ENCODE results near the gene MITD1. TPM values are rescaled to one million over a fixed set of nuclear protein-coding genes. Genes with fewer than 3 reads are reported as not detected.
"Not testable (repeated sequence)": the region's sequence is repeated elsewhere in the genome, so short reads cannot be mapped to it uniquely, and the experiment has no call there.

MITD1 gene
- total RNA-seq, 4 donors from 2014 or later: 5.0 to 30.6 (median 24.0) TPM

- no peak for DNase-seq
- intact Hi-C loops (cut with DNase I; ENCODE audit: low total_unique reads) (no loop called here), in situ Hi-C loops (cut with MboI; ENCODE audit: low pct_ligation_motif_present in 1 of 4, low pct_unique_long_range_greater_than_20kb in 1 of 4, low sequenced_read_pairs in 3 of 4) (no loop called here)
- Histone ChIP-seq H3K4me3 (no peak overlapping the region), H3K4me1 (no peaks in the 10 kb centered on the region), H3K36me3 (no peaks in the 10 kb centered on the region), H3K9me3 (no peaks in the 10 kb centered on the region), H3K27ac (no peak overlapping the region), H3K27me3 (no peaks in the 10 kb centered on the region)
- WGBS, 2 donors (ENCODE audit: low coverage in 1 of 2): 82 to 93% methylated on average over 3 to 4 of the region's 4 CpGs
- no peak for TF ChIP-seq POLR2AphosphoS5 (IDR thresholded peaks at IDR 0.05)
- TF ChIP-seq, protein P1, sequence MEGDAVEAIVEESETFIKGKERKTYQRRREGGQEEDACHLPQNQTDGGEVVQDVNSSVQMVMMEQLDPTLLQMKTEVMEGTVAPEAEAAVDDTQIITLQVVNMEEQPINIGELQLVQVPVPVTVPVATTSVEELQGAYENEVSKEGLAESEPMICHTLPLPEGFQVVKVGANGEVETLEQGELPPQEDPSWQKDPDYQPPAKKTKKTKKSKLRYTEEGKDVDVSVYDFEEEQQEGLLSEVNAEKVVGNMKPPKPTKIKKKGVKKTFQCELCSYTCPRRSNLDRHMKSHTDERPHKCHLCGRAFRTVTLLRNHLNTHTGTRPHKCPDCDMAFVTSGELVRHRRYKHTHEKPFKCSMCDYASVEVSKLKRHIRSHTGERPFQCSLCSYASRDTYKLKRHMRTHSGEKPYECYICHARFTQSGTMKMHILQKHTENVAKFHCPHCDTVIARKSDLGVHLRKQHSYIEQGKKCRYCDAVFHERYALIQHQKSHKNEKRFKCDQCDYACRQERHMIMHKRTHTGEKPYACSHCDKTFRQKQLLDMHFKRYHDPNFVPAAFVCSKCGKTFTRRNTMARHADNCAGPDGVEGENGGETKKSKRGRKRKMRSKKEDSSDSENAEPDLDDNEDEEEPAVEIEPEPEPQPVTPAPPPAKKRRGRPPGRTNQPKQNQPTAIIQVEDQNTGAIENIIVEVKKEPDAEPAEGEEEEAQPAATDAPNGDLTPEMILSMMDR (IDR thresholded peaks at IDR 0.05): no peak
Observed at GRCh38 chr2:99201959-99202678, 21.3 kb upstream of the MITD1 start.

GRCh38 chr2:99200076-99200800, 19.4 kb upstream of the MITD1 start:
- Histone ChIP-seq H3K36me3 (peaks cover 0 to 17% (median 5%) of the 10 kb centered on the region in 4 donors), H3K4me1 (no peaks in the 10 kb centered on the region), H3K27me3 (no peaks in the 10 kb centered on the region), H3K27ac (no peak overlapping the region), H3K4me3 (no peak overlapping the region), H3K9me3 (no peaks in the 10 kb centered on the region)
- whole genome bisulfite sequencing, 2 donors (ENCODE audit: low coverage in 1 of 2): 80 to 81% methylated on average over 6 to 7 of the region's 7 CpGs
- in situ Hi-C loops (cut with MboI; ENCODE audit: low pct_ligation_motif_present in 1 of 4, low pct_unique_long_range_greater_than_20kb in 1 of 4, low sequenced_read_pairs in 3 of 4) (no loop called here), intact Hi-C loops (cut with DNase I; ENCODE audit: low total_unique reads) (no loop called here)
- TF ChIP-seq, protein P1 (IDR thresholded peaks at IDR 0.05): no peak
- TF ChIP-seq POLR2A (IDR thresholded peaks at IDR 0.05) (no peak), POLR2AphosphoS5 (IDR thresholded peaks at IDR 0.05) (no peak), EP300 (IDR thresholded peaks at IDR 0.05; ENCODE audit: low read depth) (no peak)
- DNase-seq: no peak

DNA sequence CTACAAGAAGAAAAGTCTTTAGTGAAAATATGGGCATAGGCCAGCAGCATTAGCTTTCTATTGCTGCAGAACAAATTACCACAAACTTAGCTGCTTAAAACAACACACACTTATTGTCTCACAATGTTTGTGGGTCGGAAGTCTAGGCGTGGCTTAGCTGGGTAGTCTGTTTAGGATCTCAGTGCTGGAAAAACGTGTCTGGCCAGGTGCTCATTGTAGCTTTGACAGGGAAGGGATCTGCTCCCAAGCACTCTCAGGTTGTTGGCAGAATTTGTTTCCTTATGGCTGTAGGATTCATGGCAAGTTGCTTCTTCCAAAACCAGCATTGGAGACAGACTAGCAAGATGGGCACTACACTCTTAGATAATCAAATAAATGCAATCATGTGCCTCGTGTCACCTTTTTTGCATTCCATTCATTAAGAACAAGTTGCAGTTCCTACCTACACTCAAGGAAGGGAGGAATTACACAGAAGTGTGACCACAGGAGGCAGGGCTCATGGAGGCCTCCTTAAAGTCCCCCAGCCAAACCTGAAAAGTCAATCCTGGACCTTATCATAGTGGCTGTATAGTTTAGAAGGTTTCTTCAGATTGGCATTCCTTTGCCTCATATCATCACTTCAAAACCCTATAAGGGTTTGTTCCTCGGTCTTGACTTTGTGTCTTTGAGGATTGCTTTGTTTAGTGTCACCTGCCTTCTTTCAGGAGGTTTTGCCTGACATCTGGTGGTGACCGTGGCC, 17.4 kb upstream of the MITD1 start:
- in situ Hi-C loops (cut with MboI; ENCODE audit: low pct_ligation_motif_present in 1 of 4, low pct_unique_long_range_greater_than_20kb in 1 of 4, low sequenced_read_pairs in 3 of 4): loop anchor here (25.0 kb wide), 2 partner anchors 139 to 289 kb away; partner anchors contain the start of genes REV1 (in 3 of the 4), EIF5B (in 2 of the 4) and TXNDC9 (in 2 of the 4)
- 62 to 65% methylated on average over 3 to 6 of the region's 6 CpGs for WGBS, 2 donors (ENCODE audit: low coverage in 1 of 2)
- no peak for TF ChIP-seq POLR2A (IDR thresholded peaks at IDR 0.05)
- no peak for TF ChIP-seq EP300 (IDR thresholded peaks at IDR 0.05; ENCODE audit: low read depth)
- Histone ChIP-seq H3K36me3 (peaks cover 0 to 24% (median 9%) of the 10 kb centered on the region in 4 donors), H3K4me1 (no peaks in the 10 kb centered on the region), H3K27ac (no peak overlapping the region), H3K9me3 (no peaks in the 10 kb centered on the region), H3K4me3 (no peak overlapping the region), H3K27me3 (no peaks in the 10 kb centered on the region)
- DNase-seq: peak; percentile 34
- intact Hi-C loops (cut with DNase I; ENCODE audit: low total_unique reads): no loop called here

DNA sequence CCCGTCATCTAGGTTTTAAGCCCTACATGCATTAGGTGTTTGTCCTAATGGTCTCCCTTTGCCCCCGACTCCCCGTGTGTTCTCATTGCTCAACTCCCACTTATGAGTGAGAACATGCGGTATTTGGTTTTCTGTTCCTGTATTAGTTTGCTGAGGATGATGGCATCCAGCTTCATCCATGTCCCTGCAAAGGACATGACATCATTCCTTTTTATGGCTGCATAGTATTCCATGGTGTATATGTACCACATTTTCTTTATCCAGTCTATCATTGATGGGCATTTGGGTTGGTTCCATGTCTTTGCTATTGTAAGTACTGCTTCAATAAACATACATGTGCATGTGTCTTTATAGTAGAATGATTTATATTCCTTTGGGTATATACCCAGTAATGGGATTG, 11.5 kb upstream of the MITD1 start:
- H3K4me3 ChIP-seq; H3K27me3 ChIP-seq; H3K27ac ChIP-seq; DNase-seq; H3K4me1 ChIP-seq; intact Hi-C loops (cut with DNase I; ENCODE audit: low total_unique reads); H3K9me3 ChIP-seq: not testable (repeated sequence)
- WGBS, 2 donors (ENCODE audit: low coverage in 1 of 2): 97 to 100% methylated on average over 4 of the region's 4 CpGs
- peaks cover 0 to 51% (median 22%) of the 10 kb centered on the region in 4 donors for H3K36me3 ChIP-seq
- in situ Hi-C loops (cut with MboI; ENCODE audit: low pct_ligation_motif_present in 1 of 4, low pct_unique_long_range_greater_than_20kb in 1 of 4, low sequenced_read_pairs in 3 of 4): loop anchor here (25.0 kb wide), 2 partner anchors 145 to 295 kb away; partner anchors contain the start of genes REV1 (in 3 of the 4), EIF5B (in 2 of the 4) and TXNDC9 (in 2 of the 4)
